K562 (cell line): ENCODE data around the gene PPY. TPM values are rescaled to one million over a fixed set of nuclear protein-coding genes. Genes with fewer than 3 reads are reported as not detected.

Experiments used
- ATAC-seq: fragments of 200-7000 bp; cut with Tn5 transposase; 3 replicates; pipeline ENCODE4 v1.9.1; 2020; ENCODE audit warnings: moderate library complexity
- BruUV-seq: library from RNA; stranded (reverse); fragments of 400-500 nt; replicated peaks from 2 replicates; lab custom pipeline; 2021; lab: Mats Ljungman, UMichigan
- CTCF ChIA-PET: fragments of 300-600 bp; formaldehyde crosslinking; extraction: SDS; loops from one replicate; lab custom pipeline; 2021; ENCODE audit warnings: low intra/inter-chr PET ratio; lab: Yijun Ruan, JAX
- POLR2A ChIA-PET: fragments of 300-600, 350-650 bp; sonication (Branson Sonifier 250); formaldehyde crosslinking; extraction: SDS; loops from one replicate; lab custom pipeline; 2021; ENCODE audit warnings: antibody characterized with exemption, inconsistent platforms; lab: Yijun Ruan, JAX
- DNase-seq, 4 experiments: peaks; one replicate each; pipeline versions ENCODE4 v3.0.0 to v3.0.0-alpha.2; 2011 to 2018; ENCODE audit warnings: low spot score in 3 of 4, mixed read lengths in 3 of 4; ENCODE audit errors: extremely low read depth in 1 of 4
- FAIRE-seq: peaks from 2 replicates; lab custom pipeline; 2011; peaks lifted over from hg19 to GRCh38; lab: Jason Lieb, UNC
- H2AFZ ChIP-seq: 2 replicates; pipeline ENCODE4 v1.6.0; 2011; ENCODE audit warnings: low read depth, low read length, control low read depth, inconsistent platforms
- H3K27ac ChIP-seq: fragments of 200-600 bp; 3 replicates; pipeline ENCODE4 v1.8.0; 2011; ENCODE audit warnings: low read depth, mild to moderate bottlenecking, control low read depth, inconsistent platforms, low read length, moderate library complexity, mixed read lengths; ENCODE audit errors: extremely low read depth
- H3K27me3 ChIP-seq, 2 experiments: fragments of 300-600 bp in 1 of 2; 2 replicates in 1 of 2; 3 replicates in 1 of 2; pipeline versions ENCODE4 v1.6.0 to v1.8.0; 2011; ENCODE audit warnings: inconsistent platforms in 2 of 2, low read length in 2 of 2, mild to moderate bottlenecking in 1 of 2, mixed read lengths in 1 of 2, moderate library complexity in 1 of 2; ENCODE audit not compliant: control insufficient read depth in 2 of 2, insufficient read depth in 2 of 2
- H3K36me3 ChIP-seq: fragments of 300-600 bp; 3 replicates; pipeline ENCODE4 v1.8.0; 2011; ENCODE audit warnings: mild to moderate bottlenecking, low read length, inconsistent platforms; ENCODE audit not compliant: control insufficient read depth, insufficient read depth
- H3K4me1 ChIP-seq, 2 experiments: fragments of 200-600 bp in 1 of 2; replicated peaks in 1 of 2; 2 replicates in 1 of 2; 3 replicates in 1 of 2; pipeline versions ENCODE4 v1.5.1 to v1.8.0; 2011; ENCODE audit warnings: inconsistent platforms in 2 of 2, low read length in 2 of 2, mild to moderate bottlenecking in 1 of 2, mixed read lengths in 1 of 2, moderate library complexity in 1 of 2; ENCODE audit not compliant: control insufficient read depth in 2 of 2, insufficient read depth in 2 of 2
- H3K4me2 ChIP-seq: 2 replicates; pipeline ENCODE4 v1.6.1; 2011; ENCODE audit warnings: low read length, control low read depth, inconsistent platforms, mixed read lengths; ENCODE audit not compliant: insufficient read depth
- H3K4me3 ChIP-seq: fragments of 200-600 bp; sonication (generic), shearing (Covaris generic); 2 replicates; pipeline ENCODE4 v1.5.1; 2016; ENCODE audit warnings: control low read depth, inconsistent platforms
- H3K79me2 ChIP-seq: fragments of 200-600 bp; 3 replicates; pipeline ENCODE4 v1.8.0; 2011; ENCODE audit warnings: low read length, inconsistent platforms; ENCODE audit not compliant: control insufficient read depth, insufficient read depth
- H3K9ac ChIP-seq, 2 experiments: 2 replicates each; pipeline versions ENCODE4 v1.6.0 to v1.6.1; 2011; ENCODE audit warnings: low read depth in 2 of 2, low read length in 2 of 2, control low read depth in 1 of 2, inconsistent platforms in 1 of 2, mild to moderate bottlenecking in 1 of 2, mixed read lengths in 1 of 2; ENCODE audit not compliant: insufficient read depth in 1 of 2
- H3K9me1 ChIP-seq: one replicate; pipeline ENCODE4 v1.6.0; 2011; ENCODE audit warnings: inconsistent platforms, mild to moderate bottlenecking, low read length, moderate library complexity; ENCODE audit not compliant: control insufficient read depth, insufficient read depth
- H3K9me3 ChIP-seq: replicated peaks from 2 replicates; pipeline ENCODE4 v1.5.1; 2011; ENCODE audit warnings: low read depth, low read length, inconsistent platforms; ENCODE audit not compliant: control insufficient read depth, insufficient read depth
- H4K20me1 ChIP-seq: replicated peaks from 2 replicates; pipeline ENCODE4 v1.6.1; 2011; ENCODE audit warnings: low read length, inconsistent platforms, mixed read lengths; ENCODE audit not compliant: control insufficient read depth, insufficient read depth
- ELK1 ChIP-seq: sonication (generic); formaldehyde crosslinking; IDR thresholded peaks from 2 replicates; pipeline ENCODE4 v1.8.1; 2022; ENCODE audit warnings: missing genetic modification reagents
- NFE2 ChIP-seq: IDR thresholded peaks from 2 replicates; pipeline ENCODE4 v1.6.1; 2014; ENCODE audit warnings: antibody characterized with exemption, low read depth
- NR2C1 ChIP-seq, 2 experiments: fragments of 450-650 bp; IDR thresholded peaks; 2 replicates each; pipeline ENCODE4 v1.6.1; 2017; ENCODE audit warnings: mild to moderate bottlenecking in 2 of 2, antibody characterized with exemption in 1 of 2, inconsistent platforms in 1 of 2, missing compliant biosample characterization in 1 of 2, missing genetic modification characterization in 1 of 2
- NR3C1 ChIP-seq: sonication (generic); formaldehyde crosslinking; IDR thresholded peaks from 2 replicates; pipeline ENCODE4 v1.8.1; 2022; ENCODE audit warnings: missing genetic modification reagents
- PCBP1 ChIP-seq: fragments of 200-400 bp; formaldehyde crosslinking; IDR thresholded peaks from 2 replicates; pipeline ENCODE4 v1.6.1; 2018; ENCODE audit warnings: mild to moderate bottlenecking, low read depth, low read length; ENCODE audit not compliant: poor library complexity, severe bottlenecking
- PCBP2 ChIP-seq: fragments of 200-400 bp; formaldehyde crosslinking; IDR thresholded peaks from 2 replicates; pipeline ENCODE4 v1.6.1; 2018; ENCODE audit warnings: low read length, low read depth, mild to moderate bottlenecking, moderate library complexity; ENCODE audit not compliant: poor library complexity, severe bottlenecking
- SAFB2 ChIP-seq: fragments of 200-400 bp; formaldehyde crosslinking; IDR thresholded peaks from 2 replicates; pipeline ENCODE4 v1.6.1; 2018; ENCODE audit warnings: borderline replicate concordance, low read length, low read depth, moderate library complexity; ENCODE audit not compliant: severe bottlenecking
- SIN3B ChIP-seq: fragments of 450-650 bp; IDR thresholded peaks from 2 replicates; pipeline ENCODE4 v1.6.1; 2017; ENCODE audit warnings: low read depth, mild to moderate bottlenecking, moderate library complexity
- SREBF2 ChIP-seq: sonication (generic); formaldehyde crosslinking; IDR thresholded peaks from 2 replicates; pipeline ENCODE4 v1.4.0; 2020; ENCODE audit warnings: mild to moderate bottlenecking, missing genetic modification reagents
- STAT5B ChIP-seq: fragments of 250-450 bp; sonication (Bioruptor Pico); IDR thresholded peaks from 2 replicates; pipeline ENCODE4 v1.8.0; 2021; ENCODE audit warnings: mild to moderate bottlenecking, inconsistent platforms
- ZNF12 ChIP-seq: sonication (generic); formaldehyde crosslinking; IDR thresholded peaks from 2 replicates; pipeline ENCODE4 v1.4.0; 2020; ENCODE audit warnings: mild to moderate bottlenecking, missing genetic modification reagents
- WGBS: fragments of 100-300 bp; shearing (Covaris generic); methylation state at CpG from one replicate; pipeline ENCODE4 v1.1.6; 2016; ENCODE audit warnings: low coverage, mixed read lengths; ENCODE audit not compliant: insufficient coverage; ENCODE audit errors: missing lambda C conversion rate; 5-methylcytosine and 5-hydroxymethylcytosine counted together
- in situ Hi-C: fragments of 300-500 bp; cut with MboI; formaldehyde crosslinking; loops from 4 replicates; pipeline ENCODE4 v1.15.0; 2018; ENCODE audit warnings: inconsistent platforms, mixed read lengths
- intact Hi-C: fragments of 100-400 bp; cut with micrococcal nuclease; formaldehyde crosslinking; loops from 2 replicates; pipeline ENCODE4 v1.14.2; 2022
- polyA plus RNA-seq, 8 experiments: library from polyadenylated mRNA; depleted of rRNA in 4 of 8; stranded (reverse) in 5 of 8; unstranded in 3 of 8; fragments of >200 nt; fragmentation: Nextera tagmentation in 2 of 8; fragmentation: Illumina TruSeq in 1 of 8; extraction: Ambion mirVana in 2 of 8; extraction: Trizol in 1 of 8; gene quantifications; 2 replicates each; pipeline versions ENCODE4 v1.2.1 to v1.2.3, GENCODE V29; 2011 to 2014; ENCODE audit warnings: inconsistent platforms in 1 of 8, missing spikeins in 1 of 8
- total RNA-seq, 7 experiments: library from RNA; depleted of rRNA in 6 of 7; stranded (reverse); fragments of >200 nt in 6 of 7; fragmentation: Illumina TruSeq in 2 of 7; extraction: Trizol in 2 of 7; gene quantifications; 2 replicates each; pipeline versions ENCODE4 v1.2.1 to v1.2.3, GENCODE V29; 2011 to 2021; ENCODE audit warnings: low replicate concordance in 1 of 7
- TF ChIP-seq, protein P1 (sequence below), 2 experiments: fragments of 450-650 bp in 1 of 2; sonication (generic) in 1 of 2; formaldehyde crosslinking; conservative IDR thresholded peaks; 2 replicates each; pipeline versions ENCODE4 v1.4.0 to v1.8.1; 2020 to 2022; ENCODE audit warnings: mild to moderate bottlenecking in 1 of 2, missing genetic modification reagents in 1 of 2
- TF ChIP-seq, protein P2 (sequence below): sonication (generic); formaldehyde crosslinking; IDR thresholded peaks from 2 replicates; pipeline ENCODE4 v1.8.0; 2023; ENCODE audit warnings: missing genetic modification reagents, mild to moderate bottlenecking, borderline replicate concordance

Gene PPY
- total and polyA plus RNA-seq, 9 of the 15 experiments (the other 6 are each of a cell fraction or from before 2014, with no cell fraction given), result not detected

GRCh38 chr17:43928609-43929008 is 13.7 kb downstream of the PPY start:
- no peaks in the 10 kb centered on the region for H3K36me3 ChIP-seq
- ChIA-PET POLR2A (interaction anchor here (0.5 to 0.7 kb wide), 2 partner anchors 89 to 188 kb away, joined by 3 read pairs; no protein-coding TSS in a partner anchor), CTCF (no interaction called here)
- no peaks in the 10 kb centered on the region for H3K9me3 ChIP-seq
- no peak overlapping the region for H3K9ac ChIP-seq
- DNase-seq, result no peak
- TF ChIP-seq PCBP2 (no peak), SAFB2 (no peak), NR3C1 (CRISPR knock-in tag) (no peak), NR2C1 (IDR thresholded peaks at IDR 0.05) (no peak), NR2C1 (tag; IDR thresholded peaks at IDR 0.05) (no peak), SREBF2 (CRISPR knock-in tag) (no peak), SIN3B (no peak), ZNF12 (CRISPR knock-in tag) (no peak), PCBP1 (no peak), NFE2 (no peak), ELK1 (CRISPR knock-in tag) (no peak), STAT5B (no peak)
- TF ChIP-seq, protein P1, sequence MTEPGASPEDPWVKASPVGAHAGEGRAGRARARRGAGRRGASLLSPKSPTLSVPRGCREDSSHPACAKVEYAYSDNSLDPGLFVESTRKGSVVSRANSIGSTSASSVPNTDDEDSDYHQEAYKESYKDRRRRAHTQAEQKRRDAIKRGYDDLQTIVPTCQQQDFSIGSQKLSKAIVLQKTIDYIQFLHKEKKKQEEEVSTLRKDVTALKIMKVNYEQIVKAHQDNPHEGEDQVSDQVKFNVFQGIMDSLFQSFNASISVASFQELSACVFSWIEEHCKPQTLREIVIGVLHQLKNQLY (CRISPR knock-in tag; conservative IDR thresholded peaks at IDR 0.05), result no peak
- TF ChIP-seq, protein P2, sequence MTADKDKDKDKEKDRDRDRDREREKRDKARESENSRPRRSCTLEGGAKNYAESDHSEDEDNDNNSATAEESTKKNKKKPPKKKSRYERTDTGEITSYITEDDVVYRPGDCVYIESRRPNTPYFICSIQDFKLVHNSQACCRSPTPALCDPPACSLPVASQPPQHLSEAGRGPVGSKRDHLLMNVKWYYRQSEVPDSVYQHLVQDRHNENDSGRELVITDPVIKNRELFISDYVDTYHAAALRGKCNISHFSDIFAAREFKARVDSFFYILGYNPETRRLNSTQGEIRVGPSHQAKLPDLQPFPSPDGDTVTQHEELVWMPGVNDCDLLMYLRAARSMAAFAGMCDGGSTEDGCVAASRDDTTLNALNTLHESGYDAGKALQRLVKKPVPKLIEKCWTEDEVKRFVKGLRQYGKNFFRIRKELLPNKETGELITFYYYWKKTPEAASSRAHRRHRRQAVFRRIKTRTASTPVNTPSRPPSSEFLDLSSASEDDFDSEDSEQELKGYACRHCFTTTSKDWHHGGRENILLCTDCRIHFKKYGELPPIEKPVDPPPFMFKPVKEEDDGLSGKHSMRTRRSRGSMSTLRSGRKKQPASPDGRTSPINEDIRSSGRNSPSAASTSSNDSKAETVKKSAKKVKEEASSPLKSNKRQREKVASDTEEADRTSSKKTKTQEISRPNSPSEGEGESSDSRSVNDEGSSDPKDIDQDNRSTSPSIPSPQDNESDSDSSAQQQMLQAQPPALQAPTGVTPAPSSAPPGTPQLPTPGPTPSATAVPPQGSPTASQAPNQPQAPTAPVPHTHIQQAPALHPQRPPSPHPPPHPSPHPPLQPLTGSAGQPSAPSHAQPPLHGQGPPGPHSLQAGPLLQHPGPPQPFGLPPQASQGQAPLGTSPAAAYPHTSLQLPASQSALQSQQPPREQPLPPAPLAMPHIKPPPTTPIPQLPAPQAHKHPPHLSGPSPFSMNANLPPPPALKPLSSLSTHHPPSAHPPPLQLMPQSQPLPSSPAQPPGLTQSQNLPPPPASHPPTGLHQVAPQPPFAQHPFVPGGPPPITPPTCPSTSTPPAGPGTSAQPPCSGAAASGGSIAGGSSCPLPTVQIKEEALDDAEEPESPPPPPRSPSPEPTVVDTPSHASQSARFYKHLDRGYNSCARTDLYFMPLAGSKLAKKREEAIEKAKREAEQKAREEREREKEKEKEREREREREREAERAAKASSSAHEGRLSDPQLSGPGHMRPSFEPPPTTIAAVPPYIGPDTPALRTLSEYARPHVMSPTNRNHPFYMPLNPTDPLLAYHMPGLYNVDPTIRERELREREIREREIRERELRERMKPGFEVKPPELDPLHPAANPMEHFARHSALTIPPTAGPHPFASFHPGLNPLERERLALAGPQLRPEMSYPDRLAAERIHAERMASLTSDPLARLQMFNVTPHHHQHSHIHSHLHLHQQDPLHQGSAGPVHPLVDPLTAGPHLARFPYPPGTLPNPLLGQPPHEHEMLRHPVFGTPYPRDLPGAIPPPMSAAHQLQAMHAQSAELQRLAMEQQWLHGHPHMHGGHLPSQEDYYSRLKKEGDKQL, result no peak
- TF ChIP-seq, all 486 proteins: peak for 0
- Histone ChIP-seq H4K20me1 (no peaks in the 10 kb centered on the region), H3K4me3 (no peak overlapping the region), H3K9me1 (no peaks in the 10 kb centered on the region), H3K4me2 (no peak overlapping the region), H3K79me2 (no peaks in the 10 kb centered on the region), H3K27ac (no peak overlapping the region), H3K27me3 (peaks cover 27 to 54% of the 10 kb centered on the region in 2 experiments), H2AFZ (no peak overlapping the region), H3K4me1 (peaks cover 0 to 5% of the 10 kb centered on the region in 2 experiments; a peak in 3 of 5 replicates)
- in situ Hi-C loops (loop anchor here (25.0 kb wide), 1 partner anchor 409 kb away; the partner anchor contains the start of gene GRN), intact Hi-C loops (no loop called here)
- BruUV-seq, result no TSS peak
- ATAC-seq (no peak), FAIRE-seq (no peak)
- WGBS, result 0% methylated on average over 1 of the region's 1 CpG
